Stimulated activated CD4-positive, alpha-beta T cell treated with anti-CD3 and anti-CD28 coated beads, Interleukin-4, amount 100 ng/mL, for 1 hour (primary cell): Measurements from ENCODE around the gene KERA.

Experiments
- DNase-seq: peaks from one replicate; pipeline ENCODE4 v3.0.0-alpha.2; 2020

The KERA gene

GRCh38 chr12:91007531-91008290 is 50.1 kb downstream of the KERA start:
- no peak for DNase-seq

GRCh38 chr12:91004872-91005271 is 53.0 kb downstream of the KERA start, which contains the start of gene EPYC:
Gene EPYC (minus strand): TSS chr12:91004972. CDS start chr12:91002565, 2,407 bp downstream.
- no peak for DNase-seq

GRCh38 chr12:91003737-91004136 is 54.1 kb downstream of the KERA start:
- DNase-seq = no peak

GRCh38 chr12:91001306-91001705 is 56.5 kb downstream of the KERA start:
- no peak for DNase-seq
